ENCODE data around the gene CBFA2T2.
A peak's percentile ranks its signal among the peaks of the same experiment; 100 is the strongest.
"Not testable (repeated sequence)": the region's sequence is repeated elsewhere in the genome, so short reads cannot be mapped to it uniquely, and the experiment has no call there.

The CBFA2T2 gene

DNA sequence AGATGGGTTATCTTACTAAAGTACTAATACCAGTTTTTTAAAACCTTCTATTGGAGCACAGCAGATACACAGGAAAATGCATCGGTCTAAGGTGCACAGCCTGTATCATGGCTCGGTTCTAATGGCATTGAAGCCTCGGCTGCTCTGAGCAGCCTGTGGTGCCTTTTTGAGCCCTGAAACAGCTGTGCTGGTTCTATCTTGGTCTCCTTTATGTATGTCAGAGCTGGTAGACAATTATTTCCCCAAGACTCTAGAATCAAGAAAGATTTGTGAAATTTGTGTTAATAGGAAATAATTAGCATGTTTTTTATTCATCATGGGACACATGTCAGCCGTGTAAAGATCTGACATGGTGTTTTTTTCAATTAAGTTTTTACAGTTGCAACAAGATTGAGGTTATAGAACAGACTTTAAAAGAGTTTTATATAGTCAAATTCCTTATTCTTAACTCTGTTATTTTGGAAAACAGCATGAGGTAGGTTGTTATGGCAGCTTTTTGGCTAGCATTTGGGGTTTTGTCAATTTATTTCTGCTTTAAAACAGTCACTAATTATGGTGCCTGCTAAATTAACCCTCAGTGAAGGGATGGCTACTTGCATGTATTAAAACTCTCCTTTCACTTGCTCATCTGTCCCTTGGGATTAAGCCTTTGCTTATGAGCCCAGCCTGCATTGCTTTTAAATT is 132.0 kb downstream of the CBFA2T2 start:
- DNase-seq: no peak

DNA sequence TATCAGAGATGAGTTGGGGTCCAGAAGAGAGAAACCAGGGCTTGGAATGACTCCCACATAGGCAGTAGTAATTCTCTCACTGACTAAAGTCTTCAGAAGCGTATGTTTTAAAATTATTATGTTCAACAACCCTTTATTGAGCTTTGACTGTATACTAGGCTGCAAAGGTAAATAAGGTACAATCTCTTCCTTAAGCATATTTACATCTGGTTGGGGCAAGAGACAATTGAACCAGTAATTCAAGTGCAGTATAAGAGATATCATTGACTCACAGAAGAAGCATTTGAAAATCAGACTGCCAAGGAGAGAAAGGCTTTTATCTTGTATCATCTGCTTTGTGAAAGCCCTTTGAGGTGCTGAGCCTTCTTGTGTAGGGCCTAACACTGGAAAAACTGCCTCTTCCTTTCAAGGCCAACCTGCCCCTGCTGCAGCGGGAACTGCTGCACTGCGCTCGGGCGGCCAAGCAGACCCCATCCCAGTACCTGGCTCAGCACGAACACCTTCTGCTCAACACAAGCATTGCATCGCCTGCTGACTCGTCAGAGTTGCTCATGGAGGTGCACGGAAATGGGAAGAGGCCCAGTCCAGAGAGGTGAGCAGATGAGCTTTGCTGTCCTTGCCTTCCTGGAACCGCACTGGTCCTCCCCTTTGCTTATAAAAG is 132.9 kb downstream of the CBFA2T2 start:
- no peak for DNase-seq

- DNase-seq: no peak
Measured at GRCh38 chr20:33624399-33624798, 134.5 kb downstream of the CBFA2T2 start.

DNA sequence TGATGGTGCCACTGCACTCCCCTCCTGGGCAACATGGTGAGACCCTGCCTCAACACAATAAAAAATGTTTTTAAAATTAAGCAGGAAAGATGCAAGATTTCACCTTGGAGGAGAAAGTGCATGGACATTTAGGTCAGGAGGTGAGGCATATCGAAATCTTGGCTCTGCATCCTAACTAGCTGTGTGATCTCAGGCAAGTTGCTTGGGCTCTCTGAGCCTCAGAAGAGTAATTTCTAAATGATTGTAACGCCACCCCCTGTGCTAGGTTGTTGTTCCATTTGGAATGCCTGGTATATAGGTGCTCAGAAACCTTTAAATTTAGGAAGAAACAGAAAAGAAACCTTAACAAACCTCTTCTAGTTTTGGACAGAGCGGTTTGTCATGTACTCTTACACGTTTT is 136.3 kb downstream of the CBFA2T2 start:
- no peak for DNase-seq

- no peak for DNase-seq
Measured at GRCh38 chr20:33627577-33628216, 137.8 kb downstream of the CBFA2T2 start.

- no peak for DNase-seq
Measured at GRCh38 chr20:33629533-33629932, 139.6 kb downstream of the CBFA2T2 start.

DNA sequence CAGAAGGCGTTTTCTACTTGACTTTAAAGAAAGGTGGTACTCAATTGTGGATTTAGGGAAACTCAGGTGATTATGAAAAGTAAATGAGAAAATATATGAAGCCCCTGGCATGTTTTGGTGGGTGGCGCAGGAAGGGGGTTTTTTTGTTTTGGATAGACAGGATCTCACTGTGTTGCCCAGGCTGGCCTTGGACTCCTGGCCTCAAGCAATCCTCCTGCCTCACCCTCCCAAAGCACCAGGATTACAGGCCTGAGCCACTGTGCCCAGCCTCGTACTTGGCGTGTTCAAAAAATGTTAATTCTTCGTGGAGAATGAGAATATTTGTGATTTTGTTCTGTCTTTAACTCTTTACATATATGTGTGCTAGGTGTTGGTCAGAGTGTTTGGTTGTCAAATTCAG is 140.1 kb downstream of the CBFA2T2 start:
- no peak for DNase-seq

GRCh38 chr20:33630507-33630906 is 140.6 kb downstream of the CBFA2T2 start:
- no peak for DNase-seq

DNA sequence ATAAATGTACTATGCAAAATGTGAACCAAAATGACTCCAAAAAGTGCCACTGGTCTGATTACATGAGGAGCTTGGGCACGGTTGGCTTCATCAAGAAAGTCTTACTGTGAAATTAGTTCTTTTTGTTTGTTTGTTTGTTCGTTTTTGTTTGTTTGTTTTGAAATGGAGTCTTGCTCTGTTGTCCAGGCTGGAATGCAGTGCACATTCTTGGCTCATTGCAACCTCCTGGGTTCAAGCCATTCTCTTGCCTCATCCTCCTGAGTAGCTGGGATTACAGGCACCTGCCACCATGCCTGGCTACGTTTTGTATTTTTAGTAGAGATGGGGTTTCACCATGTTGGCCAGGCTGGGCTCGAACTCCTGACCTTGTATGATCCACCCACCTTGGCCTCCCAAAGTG is 142.0 kb downstream of the CBFA2T2 start:
- not testable (repeated sequence) for DNase-seq

DNA sequence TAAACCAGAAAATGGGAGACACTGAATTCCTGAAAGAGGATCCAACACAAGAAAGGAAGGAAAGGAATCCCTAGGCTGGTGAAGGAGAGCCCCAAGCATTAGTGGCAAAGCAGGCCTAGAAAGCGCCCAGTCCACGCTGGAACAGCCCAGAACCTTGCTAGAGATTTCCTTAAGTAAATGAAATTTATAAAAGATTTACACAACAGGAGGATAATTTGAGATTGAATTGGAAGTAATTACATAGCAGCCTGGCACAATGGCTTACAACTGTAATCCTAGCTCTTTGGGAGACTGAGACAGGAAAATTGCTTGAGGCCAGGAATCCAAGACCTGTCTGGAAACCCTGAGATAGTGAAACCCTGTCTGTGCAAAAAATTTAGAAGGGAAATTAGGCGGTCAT is 145.4 kb downstream of the CBFA2T2 start:
- no peak for DNase-seq

- DNase-seq: no peak
Measured at GRCh38 chr20:33636776-33637175, 146.9 kb downstream of the CBFA2T2 start.

GRCh38 chr20:33640287-33640686 is 150.4 kb downstream of the CBFA2T2 start:
- no peak for DNase-seq

DNA sequence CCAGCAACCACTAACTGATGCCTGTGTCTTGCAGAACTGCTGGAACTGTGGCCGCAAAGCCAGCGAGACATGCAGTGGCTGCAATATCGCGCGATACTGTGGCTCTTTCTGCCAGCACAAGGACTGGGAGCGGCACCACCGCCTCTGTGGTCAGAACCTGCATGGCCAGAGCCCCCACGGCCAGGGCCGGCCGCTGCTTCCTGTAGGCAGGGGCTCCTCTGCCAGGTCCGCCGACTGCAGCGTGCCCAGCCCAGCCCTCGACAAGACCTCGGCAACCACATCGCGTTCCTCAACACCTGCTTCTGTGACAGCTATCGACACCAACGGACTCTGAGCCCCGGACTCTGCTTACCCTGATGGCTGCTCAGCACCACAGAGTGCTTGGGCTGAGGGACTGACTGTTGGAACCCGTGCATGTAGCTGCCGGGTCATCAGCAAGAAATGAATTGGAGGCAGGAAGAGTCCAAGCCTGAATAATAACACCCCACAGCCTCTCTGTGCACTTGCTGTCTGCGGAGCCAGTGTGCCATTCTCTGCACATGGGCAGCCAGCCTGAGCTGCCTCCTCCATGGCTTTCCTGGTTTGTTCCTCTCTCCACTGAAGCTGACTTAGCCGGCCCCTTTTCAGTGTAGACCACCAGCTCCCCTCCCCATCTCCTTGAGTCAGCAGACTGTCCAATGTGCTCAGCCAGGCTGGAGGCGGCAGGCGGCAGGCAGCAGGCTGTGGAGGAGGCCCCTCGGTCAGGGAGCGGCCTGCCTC is 154.6 kb downstream of the CBFA2T2 start:
- DNase-seq: no peak

- no peak for DNase-seq
Measured at GRCh38 chr20:33645072-33645358, 155.1 kb downstream of the CBFA2T2 start.

GRCh38 chr20:33645396-33645795 is 155.5 kb downstream of the CBFA2T2 start:
- no peak for DNase-seq

DNA sequence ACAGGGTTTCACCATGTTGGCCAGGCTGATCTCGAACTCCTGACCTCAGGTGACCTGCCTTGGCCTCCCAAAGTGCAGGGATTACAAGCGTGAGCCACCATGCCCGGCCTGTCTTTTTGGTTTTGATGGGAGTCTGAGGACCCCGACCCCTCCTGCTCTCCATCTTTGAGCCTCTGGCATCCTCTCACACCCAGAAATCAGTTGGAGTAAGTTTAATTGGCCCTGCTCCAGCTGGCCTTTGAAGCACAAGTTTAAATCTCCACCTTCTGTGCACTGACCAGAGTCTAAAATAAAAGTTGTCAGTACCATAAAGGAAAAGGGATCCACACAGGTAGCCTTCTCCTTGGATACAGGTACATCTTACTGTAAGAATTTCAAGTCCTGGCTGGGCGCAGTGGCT is 156.3 kb downstream of the CBFA2T2 start:
- no peak for DNase-seq

DNA sequence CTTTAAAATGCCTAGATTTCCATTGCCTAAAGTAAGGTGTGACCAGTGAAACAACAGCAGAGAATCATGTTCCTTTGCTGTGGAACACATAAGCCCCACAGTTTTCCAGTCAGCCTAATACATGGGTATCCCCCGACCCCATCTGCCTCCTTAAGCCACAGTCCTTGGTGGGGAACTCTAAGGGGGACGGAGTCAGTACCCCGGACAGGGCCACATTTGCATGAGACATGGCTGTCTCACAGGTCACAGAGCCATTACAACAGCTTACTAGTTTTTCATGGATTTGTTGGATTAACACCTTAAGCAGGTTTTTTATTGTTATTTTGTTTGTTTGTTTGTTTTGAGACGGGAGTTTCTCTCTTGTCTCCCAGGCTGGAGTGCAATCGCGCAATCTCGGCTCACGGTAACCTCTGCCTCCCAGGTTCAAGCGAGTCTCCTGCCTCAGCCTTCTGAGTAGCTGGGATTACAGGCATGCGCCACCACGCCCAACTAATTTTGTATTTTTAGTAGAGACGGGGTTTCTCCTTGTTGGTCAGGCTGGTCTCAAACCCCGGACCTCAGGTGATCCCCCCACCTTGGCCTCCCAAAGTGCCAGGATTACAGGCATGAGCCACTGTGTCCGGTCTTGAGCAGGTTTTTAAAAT is 157.2 kb downstream of the CBFA2T2 start:
- DNase-seq: not testable (repeated sequence)

DNA sequence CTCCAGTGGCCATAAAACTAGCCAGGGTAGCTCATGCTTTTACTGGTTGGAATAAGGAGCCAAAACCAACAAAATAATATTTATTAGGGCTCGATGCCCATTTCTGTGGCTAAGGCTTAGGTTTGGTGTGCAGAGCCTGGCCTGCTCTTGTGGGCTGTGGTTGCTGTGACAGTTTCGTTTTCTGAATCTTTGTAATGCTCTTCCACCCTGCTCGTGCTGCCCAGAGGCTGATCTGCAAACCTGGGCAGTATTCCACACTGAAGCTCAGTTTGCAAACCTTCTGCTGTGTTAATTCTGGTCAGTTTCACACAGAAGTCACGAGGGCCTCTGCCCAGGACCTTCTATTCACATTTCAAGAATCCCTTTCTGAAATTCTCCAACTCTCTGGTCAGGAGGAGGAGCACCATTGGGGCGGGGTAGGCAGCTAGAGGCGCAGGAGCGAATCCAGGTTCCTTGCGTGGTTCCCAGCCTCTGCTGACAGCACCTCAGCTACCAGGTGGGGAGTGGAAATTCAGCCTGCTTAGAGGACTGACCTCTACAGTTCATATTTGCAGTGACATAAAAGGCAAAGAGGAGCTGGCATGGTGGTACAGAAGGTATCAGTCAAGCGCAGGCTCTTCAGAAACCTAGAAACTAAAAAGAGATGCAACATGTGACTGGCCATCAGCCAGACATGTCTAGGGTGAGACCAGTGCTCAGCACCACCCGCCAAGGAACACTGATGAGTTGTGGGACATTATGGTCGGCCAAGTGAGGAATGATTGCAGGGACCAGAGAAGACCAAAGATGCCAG is 157.9 kb downstream of the CBFA2T2 start:
- no peak for DNase-seq

DNA sequence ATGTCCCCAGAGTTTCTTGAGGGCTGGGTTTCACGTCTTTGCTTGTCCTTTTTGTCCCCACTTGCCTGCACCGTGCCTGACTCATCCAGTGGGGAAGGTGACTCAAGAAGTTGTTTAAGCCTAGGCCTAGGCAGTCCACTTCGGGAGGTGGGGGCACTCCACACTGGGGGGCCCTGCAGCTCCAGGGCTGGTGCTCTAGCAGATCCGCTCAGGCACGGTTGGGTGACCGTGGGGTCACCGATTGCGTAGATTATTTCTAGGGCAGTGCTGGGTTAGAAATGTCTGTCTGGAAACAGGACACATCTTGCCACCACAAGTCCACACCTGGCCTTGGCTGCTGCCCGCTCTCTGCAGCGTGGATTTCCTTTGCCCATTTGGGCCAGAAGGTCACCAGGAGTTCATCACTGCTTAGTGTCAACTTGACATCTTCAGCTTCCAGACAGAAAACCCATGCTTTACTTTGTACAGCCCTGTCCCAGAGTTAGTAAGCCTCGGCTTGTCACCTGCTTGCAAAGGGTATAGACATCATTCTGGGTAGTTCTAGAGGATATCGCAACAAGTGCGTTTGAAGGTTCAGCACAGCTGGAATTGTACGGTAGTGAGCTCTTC is 158.6 kb downstream of the CBFA2T2 start:
- DNase-seq: peak in 1 of 51 donors; percentile 22

DNA sequence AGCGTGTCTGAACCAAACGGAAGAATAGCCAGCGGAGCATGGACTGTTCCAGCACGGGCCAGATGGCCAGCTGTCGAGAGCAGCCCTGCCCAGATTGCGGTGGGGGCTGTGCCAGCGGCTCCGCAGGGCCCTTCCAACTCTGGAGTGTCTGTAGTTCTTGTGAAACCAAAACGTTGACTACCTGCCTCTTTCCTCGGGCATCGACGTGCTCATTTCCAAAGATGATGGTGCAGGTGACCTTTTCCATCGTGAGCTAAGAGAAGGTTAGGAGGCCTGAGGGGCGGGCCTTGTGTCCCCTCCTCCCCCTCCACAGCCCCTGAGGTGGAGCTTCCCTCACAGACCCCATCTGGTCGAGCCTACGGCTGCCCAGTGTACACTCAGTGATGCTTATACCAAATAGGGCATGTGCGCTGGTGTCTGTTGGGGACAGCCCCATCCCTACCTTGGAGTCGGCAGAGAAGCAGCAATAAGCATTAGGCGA is 159.3 kb downstream of the CBFA2T2 start:
- DNase-seq: peak in 29 of 51 donors; percentile 12 to 68 (median 34)

Data from hypothalamus (tissue), 51 donors.